ENCODE measurements around the gene NECAB2.
A peak's percentile ranks its signal among the peaks of the same experiment; 100 is the strongest.

NECAB2 gene

GRCh38 chr16:83951544-83951943, 16.5 kb upstream of the NECAB2 start:
- peaks cover 0 to 10% (median 0%) of the 10 kb centered on the region in 3 donors for H3K36me3 ChIP-seq
- H3K27me3 ChIP-seq = no peaks in the 10 kb centered on the region
- intact Hi-C loops (cut with DNase I; ENCODE audit: low total_unique reads) = no loop called here
- no peak for DNase-seq
- peaks cover 0 to 37% (median 27%) of the 10 kb centered on the region in 4 donors for H3K4me1 ChIP-seq
- no peaks in the 10 kb centered on the region for H3K9me3 ChIP-seq
- TF ChIP-seq CTCF (IDR thresholded peaks at IDR 0.05) = no peak
- no peak overlapping the region for H3K4me3 ChIP-seq
- H3K27ac ChIP-seq = no peak overlapping the region

GRCh38 chr16:83952587-83952939, 15.5 kb upstream of the NECAB2 start:
- peak overlapping the region; percentile 62 to 67 for H3K4me3 ChIP-seq
- peak overlapping the region; percentile 88 to 89 for H3K27ac ChIP-seq
- H3K9me3 ChIP-seq = no peaks in the 10 kb centered on the region
- intact Hi-C loops (cut with DNase I; ENCODE audit: low total_unique reads) = no loop called here
- DNase-seq = no peak
- peaks cover 0 to 43% (median 28%) of the 10 kb centered on the region in 4 donors for H3K4me1 ChIP-seq
- peaks cover 0 to 10% (median 0%) of the 10 kb centered on the region in 3 donors for H3K36me3 ChIP-seq
- H3K27me3 ChIP-seq = no peaks in the 10 kb centered on the region
- TF ChIP-seq CTCF (IDR thresholded peaks at IDR 0.05) = no peak

GRCh38 chr16:83952940-83953795, 14.9 kb upstream of the NECAB2 start, which contains the start of gene OSGIN1:
Gene OSGIN1, plus strand, starts transcription at chr16:83953240. Its CDS starts 4,432 bp downstream, at chr16:83957672.
- peak within 1 kb of the TSS; percentile 88 to 89 for H3K27ac ChIP-seq
- H3K36me3 ChIP-seq = peaks cover 1 to 15% (median 2%) of the 10 kb centered on the region in 3 donors
- intact Hi-C loops (cut with DNase I; ENCODE audit: low total_unique reads) = no loop called here
- H3K9me3 ChIP-seq = no peaks in the 10 kb centered on the region
- no peaks in the 10 kb centered on the region for H3K27me3 ChIP-seq
- no peak for TF ChIP-seq CTCF (IDR thresholded peaks at IDR 0.05)
- H3K4me1 ChIP-seq = peaks cover 0 to 43% (median 28%) of the 10 kb centered on the region in 4 donors
- peak within 1 kb of the TSS; percentile 62 to 67 for H3K4me3 ChIP-seq
- DNase-seq = peak; percentile 97 to 98

- Histone ChIP-seq H3K27me3 (no peaks in the 10 kb centered on the region), H3K4me1 (peaks cover 0 to 43% (median 28%) of the 10 kb centered on the region in 4 donors), H3K9me3 (no peaks in the 10 kb centered on the region), H3K36me3 (peaks cover 10 to 19% (median 10%) of the 10 kb centered on the region in 3 donors), H3K4me3 (peak overlapping the region; percentile 62 to 67), H3K27ac (peak overlapping the region; percentile 88 to 89)
- intact Hi-C loops (cut with DNase I; ENCODE audit: low total_unique reads) = no loop called here
- no peak for DNase-seq
- peak in 1 of 2 experiments; percentile 18 for TF ChIP-seq CTCF (IDR thresholded peaks at IDR 0.05)
Observed at GRCh38 chr16:83953796-83954576, 14.1 kb upstream of the NECAB2 start.

GRCh38 chr16:83954577-83955016, 13.4 kb upstream of the NECAB2 start:
- Histone ChIP-seq H3K9me3 (no peaks in the 10 kb centered on the region), H3K27me3 (no peaks in the 10 kb centered on the region), H3K4me3 (peak overlapping the region; percentile 62 to 67), H3K36me3 (peaks cover 15 to 19% (median 16%) of the 10 kb centered on the region in 3 donors), H3K27ac (peak overlapping the region; percentile 88 to 89), H3K4me1 (peaks cover 0 to 43% (median 28%) of the 10 kb centered on the region in 4 donors)
- no peak for TF ChIP-seq CTCF (IDR thresholded peaks at IDR 0.05)
- intact Hi-C loops (cut with DNase I; ENCODE audit: low total_unique reads) = no loop called here
- peak; percentile 58 to 89 for DNase-seq

Data from tibial artery (tissue), 4 donors.